GM19238 (cell line): Measurements from ENCODE around the gene R3HDM4.
"Not testable (repeated sequence)": the region's sequence is repeated elsewhere in the genome, so short reads cannot be mapped to it uniquely, and the experiment has no call there.

Experiments
- DNase-seq: peaks from one replicate; pipeline ENCODE4 v3.0.0; 2011; ENCODE audit warnings: low spot score; ENCODE audit not compliant: insufficient read length

The R3HDM4 gene

GRCh38 chr19:877992-878660 is 34.9 kb downstream of the R3HDM4 start:
- not testable (repeated sequence) for DNase-seq

GRCh38 chr19:876780-877314 is 36.2 kb downstream of the R3HDM4 start:
- DNase-seq = no peak

DNA sequence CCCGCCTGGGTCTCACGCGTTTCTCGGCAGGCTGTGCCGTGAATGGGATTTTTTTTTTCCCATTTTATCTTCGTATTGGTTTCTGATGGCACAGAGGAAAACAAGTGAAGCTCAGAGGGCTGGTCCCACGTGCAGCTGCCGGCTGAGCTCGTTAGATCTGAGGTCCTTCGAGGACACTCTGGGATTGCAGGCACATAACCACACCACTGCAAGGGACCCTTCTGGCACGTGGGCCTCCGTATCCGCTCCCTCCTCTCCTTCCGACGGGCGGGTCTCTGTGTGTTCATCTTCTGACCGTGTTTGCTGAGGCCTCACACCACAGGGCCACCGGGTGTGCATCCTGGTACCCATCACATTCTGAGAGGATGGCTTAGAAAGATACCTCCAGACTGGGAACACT is 36.9 kb downstream of the R3HDM4 start:
- no peak for DNase-seq

GRCh38 chr19:875265-875879 is 37.6 kb downstream of the R3HDM4 start:
- no peak for DNase-seq

- DNase-seq = no peak
Measured at GRCh38 chr19:873561-874041, 39.4 kb downstream of the R3HDM4 start.

DNA sequence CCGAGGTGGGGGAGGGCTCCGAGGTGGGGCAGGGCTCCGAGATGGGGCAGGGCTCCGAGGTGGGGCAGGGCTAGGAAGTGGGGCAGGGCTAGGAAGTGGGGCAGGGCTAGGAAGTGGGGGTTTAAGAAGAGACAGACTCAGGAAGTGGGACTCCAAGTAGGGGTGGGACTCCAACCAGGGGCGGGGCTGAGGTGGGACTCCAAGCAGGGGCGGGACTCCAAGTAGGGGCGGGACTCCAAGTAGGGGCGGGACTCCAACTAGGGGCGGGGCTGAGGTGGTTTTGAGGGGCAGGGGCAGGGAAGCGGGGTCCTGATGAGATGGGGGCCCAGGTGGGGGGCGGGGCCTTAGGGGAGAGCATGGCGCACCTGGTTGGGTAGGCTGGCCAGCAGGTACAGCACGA is 39.9 kb downstream of the R3HDM4 start:
- DNase-seq = peak; percentile 90

- peak; percentile 94 for DNase-seq
Measured at GRCh38 chr19:872266-872951, 40.6 kb downstream of the R3HDM4 start.

DNA sequence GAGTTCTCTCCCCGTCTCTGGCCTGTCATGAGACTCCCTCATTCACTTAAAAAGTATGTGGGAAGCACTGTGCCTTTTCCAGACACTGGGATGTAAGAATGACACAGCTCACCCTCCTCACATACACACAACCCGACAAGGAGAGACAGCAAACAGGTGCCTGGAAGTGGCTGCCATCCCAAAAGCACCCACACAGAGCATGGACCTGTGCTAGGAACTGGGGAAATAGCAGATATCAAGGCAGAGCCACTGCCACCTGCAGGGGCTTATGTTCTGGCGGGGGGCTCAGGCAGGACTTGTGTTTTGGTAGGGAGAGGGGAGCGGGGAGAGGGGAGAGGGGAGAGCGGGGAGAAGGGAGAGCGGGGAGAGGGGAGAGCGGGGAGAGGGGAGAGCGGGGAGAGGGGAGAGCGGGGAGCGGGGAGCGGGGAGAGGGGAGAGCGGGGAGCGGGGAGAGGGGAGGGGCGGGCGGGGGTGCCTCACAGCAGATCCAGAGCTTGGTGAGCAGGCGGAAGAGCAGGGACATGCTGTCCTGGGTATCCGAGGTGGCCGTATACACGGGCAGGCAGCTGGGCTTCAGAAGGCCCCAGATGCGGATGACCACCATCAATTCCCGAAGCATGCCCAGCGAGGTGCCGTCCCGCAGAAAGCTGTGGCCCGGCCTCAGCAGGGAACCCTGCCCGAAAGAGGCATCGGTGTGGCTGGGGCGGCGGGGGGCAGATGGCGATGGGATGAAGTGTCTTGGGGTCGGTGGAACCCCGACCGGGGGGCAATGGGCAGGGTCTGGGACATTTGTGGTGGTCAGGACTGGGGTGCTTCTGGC is 41.4 kb downstream of the R3HDM4 start:
- DNase-seq = no peak

- DNase-seq = no peak
Measured at GRCh38 chr19:870963-871401, 42.0 kb downstream of the R3HDM4 start.

DNA sequence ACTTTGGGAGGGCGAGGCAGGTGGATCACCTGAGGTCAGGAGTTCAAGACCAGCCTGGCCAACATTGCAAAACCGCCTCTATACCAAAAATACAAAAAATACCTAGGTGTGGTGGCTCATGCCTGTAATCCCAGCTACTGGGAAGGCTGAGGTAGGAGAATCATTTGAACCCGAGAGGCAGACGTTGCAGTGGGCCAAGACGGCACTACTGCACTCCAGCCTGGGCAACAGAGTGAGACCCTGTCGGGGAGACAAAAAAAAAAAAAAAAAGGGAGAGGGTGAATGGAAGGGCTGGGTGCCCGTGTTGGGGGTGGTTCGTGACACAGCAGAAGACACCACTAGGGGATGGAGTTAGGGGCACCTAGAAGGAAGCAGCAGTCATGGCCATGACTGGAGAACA is 42.7 kb downstream of the R3HDM4 start:
- DNase-seq = no peak

GRCh38 chr19:869245-870177 is 43.5 kb downstream of the R3HDM4 start:
- DNase-seq = no peak

DNA sequence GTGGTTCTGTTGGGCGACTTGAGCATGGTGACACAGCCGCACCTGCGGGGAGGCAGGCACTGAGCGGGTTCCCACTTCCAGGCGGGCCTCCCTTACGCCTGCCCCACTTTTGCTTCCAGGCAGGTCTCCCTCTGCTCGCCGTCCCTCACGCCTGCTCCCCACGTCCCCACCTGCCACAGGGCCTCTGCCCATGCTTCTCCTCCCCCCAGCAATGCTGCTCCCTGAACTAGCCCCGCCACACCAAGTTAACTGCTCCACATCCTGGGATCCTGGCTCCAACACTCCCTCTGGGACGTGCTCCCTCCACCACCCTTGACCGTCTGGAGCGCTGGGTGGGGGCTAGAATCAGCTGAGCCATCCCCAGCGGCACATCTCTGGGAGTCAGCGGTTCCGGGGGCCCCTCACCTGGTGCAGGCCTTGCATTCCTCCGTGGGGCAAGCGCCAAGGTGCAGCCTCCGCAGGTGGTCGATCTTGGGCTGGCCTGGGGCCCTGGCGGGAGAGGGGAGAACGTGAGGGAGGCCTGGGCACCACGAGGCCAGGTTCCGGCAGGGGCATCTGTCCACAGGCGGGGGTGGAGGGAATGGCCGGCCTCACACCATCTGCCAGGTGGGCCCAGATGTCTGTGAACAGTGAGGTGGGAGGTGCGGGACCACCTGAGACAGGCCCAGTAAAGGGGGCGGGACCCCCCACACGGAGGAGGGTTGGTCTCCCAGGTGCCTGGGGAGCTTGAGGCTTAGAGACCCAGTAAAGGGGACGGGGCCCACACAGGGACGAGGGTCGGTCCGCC is 44.4 kb downstream of the R3HDM4 start:
- DNase-seq = no peak

DNA sequence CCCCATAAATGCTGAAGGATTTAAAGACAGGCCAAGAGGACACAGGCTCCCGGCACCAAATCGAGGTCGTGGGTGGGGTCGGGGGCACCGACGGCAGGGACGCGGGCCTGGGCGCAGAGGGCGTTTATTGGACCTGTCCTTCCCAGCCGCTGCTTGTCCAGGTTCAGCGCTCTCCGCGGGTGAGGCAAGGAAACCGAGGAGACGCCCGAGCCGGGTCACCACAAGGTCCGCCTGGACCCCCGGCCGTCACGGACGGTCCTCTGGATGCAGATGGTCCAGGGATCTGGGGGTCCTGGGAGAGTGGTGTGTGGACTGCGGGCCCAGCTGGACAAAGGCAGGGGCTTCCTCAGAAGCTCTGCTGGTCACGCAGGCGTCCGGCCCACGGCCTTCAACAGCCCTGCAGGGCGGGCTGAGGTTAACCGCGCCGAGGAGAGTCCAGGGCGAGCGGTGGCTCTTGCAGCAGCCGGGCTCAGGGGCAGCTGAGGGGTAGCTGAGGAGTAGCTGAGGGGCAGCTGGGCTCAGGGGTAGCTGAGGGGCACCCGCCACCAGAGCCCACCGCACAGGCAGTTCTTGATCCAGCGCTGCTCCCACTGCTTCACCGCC is 45.1 kb downstream of the R3HDM4 start:
- no peak for DNase-seq

DNA sequence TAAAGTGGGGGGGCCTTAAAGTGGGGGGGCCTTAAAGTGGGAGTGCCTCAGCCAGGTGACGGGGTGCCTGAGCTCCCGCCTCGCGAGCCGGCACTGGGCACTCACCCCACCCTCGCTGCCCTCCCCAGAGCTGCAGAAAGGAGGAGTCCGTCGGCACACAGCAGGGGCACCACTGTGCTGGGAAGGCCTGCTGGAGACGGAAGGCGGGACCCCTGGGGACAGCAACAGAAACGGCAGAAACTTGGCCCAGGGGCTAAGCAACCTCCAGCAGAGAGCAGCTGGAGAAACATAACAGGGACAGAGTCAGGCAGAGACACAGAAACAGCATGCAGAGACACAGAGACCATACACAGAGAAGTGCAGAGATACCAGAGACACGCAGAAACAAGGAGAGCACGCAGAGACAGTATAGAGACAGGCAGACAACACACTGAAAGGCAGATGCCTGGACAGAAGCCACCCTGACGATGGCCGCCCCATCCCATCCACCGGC is 45.7 kb downstream of the R3HDM4 start:
- DNase-seq = no peak

DNA sequence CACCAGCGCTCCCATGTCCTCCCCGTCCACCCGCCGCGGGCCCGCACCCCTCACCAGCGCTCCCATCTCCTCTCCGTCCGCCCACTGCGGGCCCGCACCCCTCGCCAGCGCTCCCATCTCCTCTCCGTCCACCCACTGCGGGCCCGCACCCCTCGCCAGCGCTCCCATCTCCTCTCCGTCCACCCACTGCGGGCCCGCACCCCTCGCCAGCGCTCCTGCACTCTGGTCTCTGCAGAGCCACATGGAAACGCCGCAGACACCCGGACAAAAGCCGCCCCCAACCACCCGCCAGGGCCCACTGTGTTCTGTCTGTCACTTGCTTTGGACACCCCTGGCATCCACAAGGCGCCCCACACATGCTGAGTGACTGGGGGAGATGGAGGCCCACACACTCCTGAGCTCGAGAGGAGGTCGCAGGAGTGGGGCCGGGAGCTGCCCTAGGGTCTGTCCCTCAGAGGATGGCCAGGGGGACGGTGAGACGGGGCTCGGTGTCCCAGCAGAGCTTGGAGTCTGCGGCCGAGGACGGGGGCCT is 46.2 kb downstream of the R3HDM4 start:
- no peak for DNase-seq

GRCh38 chr19:863315-863620 is 49.8 kb downstream of the R3HDM4 start:
- DNase-seq = no peak

DNA sequence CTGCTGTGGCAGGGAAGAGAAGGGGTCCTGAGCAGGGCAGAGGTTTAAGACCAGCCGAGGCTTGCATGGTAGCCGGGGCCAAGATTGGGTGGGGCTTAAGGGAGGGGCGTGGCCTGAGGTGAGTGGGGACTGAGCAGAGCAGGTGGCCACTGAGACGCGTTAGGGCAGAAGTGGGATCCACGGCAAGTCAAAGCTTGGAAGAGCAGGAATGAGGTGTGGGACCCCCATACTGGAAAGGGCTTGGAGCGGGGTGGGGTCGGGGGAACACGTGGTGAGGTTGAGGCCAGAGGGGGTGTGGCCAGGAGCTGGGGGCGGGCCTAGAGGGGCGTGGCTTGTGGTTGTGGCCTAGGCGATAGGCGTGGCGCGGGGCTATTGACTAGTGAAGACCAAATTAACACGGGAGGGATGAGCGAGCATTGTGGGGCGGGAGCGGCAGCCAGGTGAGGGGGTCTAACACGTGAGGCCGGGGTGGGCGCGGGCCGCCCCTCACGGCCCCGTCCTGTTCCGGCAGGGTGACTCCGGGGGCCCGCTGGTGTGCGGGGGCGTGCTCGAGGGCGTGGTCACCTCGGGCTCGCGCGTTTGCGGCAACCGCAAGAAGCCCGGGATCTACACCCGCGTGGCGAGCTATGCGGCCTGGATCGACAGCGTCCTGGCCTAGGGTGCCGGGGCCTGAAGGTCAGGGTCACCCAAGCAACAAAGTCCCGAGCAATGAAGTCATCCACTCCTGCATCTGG is 50.3 kb downstream of the R3HDM4 start:
- DNase-seq = peak; percentile 84
